HG03108 (cell line): ENCODE measurements around the gene NIM1K.
"Not testable (repeated sequence)": the region's sequence is repeated elsewhere in the genome, so short reads cannot be mapped to it uniquely, and the experiment has no call there.

Experiments
- ATAC-seq: cut with Tn5 transposase; IDR thresholded peaks from one replicate; pipeline ENCODE4 v1.9.1; 2021; ENCODE audit warnings: moderate library complexity; ENCODE audit not compliant: unreplicated experiment

The NIM1K gene

GRCh38 chr5:43225649-43226245 is 33.7 kb downstream of the NIM1K start:
- ATAC-seq, result no peak

- no peak for ATAC-seq
Measured at GRCh38 chr5:43227655-43228054, 35.6 kb downstream of the NIM1K start.

- no peak for ATAC-seq
Measured at GRCh38 chr5:43230707-43231106, 38.7 kb downstream of the NIM1K start.

GRCh38 chr5:43231977-43232376 is 40.0 kb downstream of the NIM1K start:
- ATAC-seq, result no peak

GRCh38 chr5:43232943-43233833 is 41.2 kb downstream of the NIM1K start:
- ATAC-seq, result no peak

GRCh38 chr5:43233946-43234345 is 41.9 kb downstream of the NIM1K start:
- peak; percentile 59 for ATAC-seq

GRCh38 chr5:43236653-43237355 is 44.8 kb downstream of the NIM1K start:
- ATAC-seq, result no peak

- ATAC-seq, result no peak
Measured at GRCh38 chr5:43242196-43242595, 50.2 kb downstream of the NIM1K start.

- ATAC-seq, result no peak
Measured at GRCh38 chr5:43243270-43243669, 51.2 kb downstream of the NIM1K start.

GRCh38 chr5:43244823-43245565 is 53.0 kb downstream of the NIM1K start:
- ATAC-seq, result peak; percentile 57

- peak; percentile 61 for ATAC-seq
Measured at GRCh38 chr5:43245724-43246385, 53.8 kb downstream of the NIM1K start.

GRCh38 chr5:43251754-43252153 is 59.7 kb downstream of the NIM1K start:
- no peak for ATAC-seq

- ATAC-seq, result no peak
Measured at GRCh38 chr5:43255704-43256103, 63.7 kb downstream of the NIM1K start.

GRCh38 chr5:43256261-43256966 is 64.4 kb downstream of the NIM1K start:
- peak; percentile 57 for ATAC-seq

- no peak for ATAC-seq
Measured at GRCh38 chr5:43258116-43258515, 66.1 kb downstream of the NIM1K start.

GRCh38 chr5:43262269-43262668 is 70.2 kb downstream of the NIM1K start:
- ATAC-seq, result not testable (repeated sequence)

GRCh38 chr5:43268188-43268820 is 76.3 kb downstream of the NIM1K start:
- ATAC-seq, result peak; percentile 74

GRCh38 chr5:43270645-43271044 is 78.6 kb downstream of the NIM1K start:
- ATAC-seq, result no peak

- ATAC-seq, result no peak
Measured at GRCh38 chr5:43273552-43273951, 81.5 kb downstream of the NIM1K start.
